HFFc6 (cell line): ENCODE results near the gene NCOR2. TPM values are rescaled to one million over a fixed set of nuclear protein-coding genes. Genes with fewer than 3 reads are reported as not detected.
A peak's percentile ranks its signal among the peaks of the same experiment; 100 is the strongest.

Experiments
- DNase-seq: peaks from one replicate; pipeline ENCODE4 v3.0.0-alpha.2; 2018
- H3K27ac Mint-ChIP-seq: 2 replicates; pipeline ENCODE4 v1.8.0; 2020; ENCODE audit warnings: mild to moderate bottlenecking, mixed read lengths
- H3K27me3 Mint-ChIP-seq: 2 replicates; pipeline ENCODE4 v1.8.0; 2021; ENCODE audit warnings: mild to moderate bottlenecking, moderate library complexity, mixed read lengths; ENCODE audit not compliant: insufficient read depth
- H3K36me3 Mint-ChIP-seq: 2 replicates; pipeline ENCODE4 v1.8.0; 2021; ENCODE audit warnings: low read depth, mixed read lengths
- H3K4me1 Mint-ChIP-seq: 2 replicates; pipeline ENCODE4 v1.8.0; 2020; ENCODE audit warnings: low read depth, mixed read lengths
- H3K4me3 Mint-ChIP-seq: 2 replicates; pipeline ENCODE4 v1.8.0; 2020; ENCODE audit warnings: mild to moderate bottlenecking, moderate library complexity, mixed read lengths
- H3K9me3 Mint-ChIP-seq: 2 replicates; pipeline ENCODE4 v1.8.0; 2020; ENCODE audit warnings: mild to moderate bottlenecking, mixed read lengths
- total RNA-seq, 6 experiments: library from RNA; stranded (reverse); fragmentation: NEBNext Ultra II Directional; extraction: Animal tissue kit (Norgen Biotek cat#: 25700); gene quantifications; 2 replicates in 1 of 6; 3 replicates in 5 of 6; pipeline ENCODE4 v1.2.3, GENCODE V29; 2021
- TF ChIP-seq, protein P1 (sequence below): fragments of 200-600 bp; sonication (generic); IDR thresholded peaks from 2 replicates; pipeline ENCODE4 v1.5.0; 2021; ENCODE audit warnings: antibody characterized with exemption, mild to moderate bottlenecking

NCOR2 gene
- total RNA-seq, 6 experiments from 2014 or later, result 237 to 249 (median 240) TPM

GRCh38 chr12:124541322-124541721 lies 26.1 kb downstream of the NCOR2 start:
- peaks cover 42% of the 10 kb centered on the region for H3K4me1 Mint-ChIP-seq
- no peak for DNase-seq
- H3K27me3 Mint-ChIP-seq, result no peaks in the 10 kb centered on the region
- no peak overlapping the region for H3K4me3 Mint-ChIP-seq
- TF ChIP-seq, protein P1, sequence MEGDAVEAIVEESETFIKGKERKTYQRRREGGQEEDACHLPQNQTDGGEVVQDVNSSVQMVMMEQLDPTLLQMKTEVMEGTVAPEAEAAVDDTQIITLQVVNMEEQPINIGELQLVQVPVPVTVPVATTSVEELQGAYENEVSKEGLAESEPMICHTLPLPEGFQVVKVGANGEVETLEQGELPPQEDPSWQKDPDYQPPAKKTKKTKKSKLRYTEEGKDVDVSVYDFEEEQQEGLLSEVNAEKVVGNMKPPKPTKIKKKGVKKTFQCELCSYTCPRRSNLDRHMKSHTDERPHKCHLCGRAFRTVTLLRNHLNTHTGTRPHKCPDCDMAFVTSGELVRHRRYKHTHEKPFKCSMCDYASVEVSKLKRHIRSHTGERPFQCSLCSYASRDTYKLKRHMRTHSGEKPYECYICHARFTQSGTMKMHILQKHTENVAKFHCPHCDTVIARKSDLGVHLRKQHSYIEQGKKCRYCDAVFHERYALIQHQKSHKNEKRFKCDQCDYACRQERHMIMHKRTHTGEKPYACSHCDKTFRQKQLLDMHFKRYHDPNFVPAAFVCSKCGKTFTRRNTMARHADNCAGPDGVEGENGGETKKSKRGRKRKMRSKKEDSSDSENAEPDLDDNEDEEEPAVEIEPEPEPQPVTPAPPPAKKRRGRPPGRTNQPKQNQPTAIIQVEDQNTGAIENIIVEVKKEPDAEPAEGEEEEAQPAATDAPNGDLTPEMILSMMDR, result no peak
- H3K27ac Mint-ChIP-seq, result no peak overlapping the region
- no peaks in the 10 kb centered on the region for H3K36me3 Mint-ChIP-seq
- no peaks in the 10 kb centered on the region for H3K9me3 Mint-ChIP-seq

DNA sequence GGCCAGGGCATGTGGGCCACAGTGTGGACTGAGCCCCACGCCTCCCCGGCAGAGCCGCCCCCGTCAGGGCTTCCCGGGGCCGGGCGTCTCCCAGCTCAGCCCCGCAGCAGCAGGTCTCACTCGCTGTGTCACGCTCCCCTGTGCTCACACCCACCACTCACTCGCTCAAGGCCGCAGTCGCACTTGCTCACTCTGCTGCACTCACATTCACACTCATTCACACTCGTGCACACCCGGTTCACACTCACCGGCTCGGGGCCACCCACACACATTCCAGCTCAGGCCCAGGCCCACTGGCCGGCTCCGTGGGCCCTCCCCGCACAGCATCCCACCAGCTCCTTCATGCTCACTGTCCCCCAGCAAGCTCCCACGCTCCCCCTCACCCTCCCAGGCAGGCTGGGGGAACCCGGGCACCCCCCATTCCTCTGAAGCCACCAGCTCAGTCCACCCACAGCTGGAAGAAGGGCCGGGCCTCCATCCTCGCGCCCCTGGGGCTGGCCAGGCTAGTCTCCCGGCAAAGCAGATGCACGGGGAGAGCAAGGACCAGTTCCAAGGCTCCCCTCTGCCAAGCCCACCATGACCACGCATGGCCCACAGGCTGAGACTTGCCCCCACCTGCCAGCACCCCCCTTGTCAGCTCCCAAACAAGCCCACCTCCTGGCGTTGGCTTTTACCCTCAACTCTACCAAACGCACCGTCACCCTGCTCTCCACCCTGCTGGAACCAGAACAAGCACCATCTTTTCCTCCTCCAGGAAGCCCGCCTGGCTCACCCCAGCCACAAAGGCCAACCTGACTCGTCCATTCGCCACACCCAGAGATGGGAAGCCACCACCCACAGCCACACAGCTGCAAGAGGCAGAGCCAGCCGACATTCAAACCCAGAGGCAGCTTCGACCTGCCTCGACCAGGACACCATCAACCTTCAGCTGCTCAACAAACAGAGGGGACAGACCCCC lies 28.0 kb downstream of the NCOR2 start:
- no peaks in the 10 kb centered on the region for H3K9me3 Mint-ChIP-seq

DNA sequence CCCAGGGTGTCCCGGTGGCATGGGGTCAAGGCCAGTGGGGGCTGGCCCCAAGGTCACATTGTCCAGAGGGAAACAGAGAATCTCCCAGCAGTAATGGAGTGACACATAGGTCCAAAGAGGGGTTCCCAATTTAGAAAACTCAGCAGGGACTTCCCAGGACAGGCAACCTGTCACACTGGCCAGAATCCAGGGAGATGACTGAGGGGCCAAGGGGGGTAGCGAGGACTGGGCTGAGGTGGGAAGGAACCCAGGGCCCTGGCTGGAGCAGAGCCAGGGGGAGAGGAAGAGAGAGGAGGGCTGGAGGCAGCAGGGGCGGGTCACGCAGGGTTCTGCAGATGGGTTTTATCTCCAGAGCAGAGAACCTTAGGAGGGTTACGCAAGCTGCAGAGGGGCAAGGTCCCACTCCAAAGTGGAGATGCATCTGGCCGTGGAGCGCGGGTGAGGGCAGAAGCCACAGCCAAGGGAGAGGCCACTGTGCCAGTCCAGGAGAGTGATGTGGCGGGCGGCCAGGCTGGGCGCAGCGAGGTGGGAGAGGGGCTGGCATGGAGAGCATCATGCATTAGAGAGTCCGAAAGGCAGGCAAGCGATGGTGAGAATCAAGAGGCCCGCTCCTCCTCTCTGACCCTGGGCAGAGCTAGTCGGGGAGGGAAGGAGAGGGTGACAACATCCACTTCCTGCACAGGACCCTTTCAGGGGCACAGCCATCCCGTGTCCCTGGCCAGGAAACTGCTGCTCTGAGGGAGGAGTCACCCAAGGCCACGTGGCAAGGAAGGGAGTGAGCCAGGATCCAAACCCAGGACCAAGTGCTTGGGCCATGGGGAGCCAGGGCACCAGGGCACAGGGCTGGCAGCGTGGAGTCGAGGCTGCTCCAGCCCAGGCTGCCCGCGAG lies 29.0 kb downstream of the NCOR2 start:
- TF ChIP-seq, protein P1, result no peak
- no peak for DNase-seq
- no peaks in the 10 kb centered on the region for H3K9me3 Mint-ChIP-seq
- peaks cover 40% of the 10 kb centered on the region for H3K4me1 Mint-ChIP-seq
- H3K27me3 Mint-ChIP-seq, result peaks cover 2% of the 10 kb centered on the region; the same call in 1 of the 2 replicates
- peak overlapping the region; percentile 18; the same call in 1 of the 2 replicates for H3K27ac Mint-ChIP-seq
- H3K36me3 Mint-ChIP-seq, result peaks cover 4% of the 10 kb centered on the region; the same call in 1 of the 2 replicates
- H3K4me3 Mint-ChIP-seq, result no peak overlapping the region

More for the DNA sequence above, 28.0 kb downstream of the NCOR2 start:
- DNase-seq, result no peak
- Mint-ChIP-seq H3K27me3 (peaks cover 2% of the 10 kb centered on the region; the same call in 1 of the 2 replicates), H3K4me3 (no peak overlapping the region; the same call in 1 of the 2 replicates), H3K27ac (peak overlapping the region; percentile 44), H3K4me1 (peaks cover 40% of the 10 kb centered on the region), H3K36me3 (peaks cover 4% of the 10 kb centered on the region; the same call in 1 of the 2 replicates)
- TF ChIP-seq, protein P1, result no peak

- TF ChIP-seq, protein P1, result no peak
- Mint-ChIP-seq H3K4me3 (0 out of 2 replicates have a peak overlapping the region, but pooled peaks have one; percentile 73), H3K36me3 (peaks cover 4% of the 10 kb centered on the region; the same call in 1 of the 2 replicates), H3K4me1 (peaks cover 40% of the 10 kb centered on the region), H3K27me3 (peaks cover 2% of the 10 kb centered on the region; the same call in 1 of the 2 replicates), H3K9me3 (no peaks in the 10 kb centered on the region), H3K27ac (peak overlapping the region; percentile 66)
- no peak for DNase-seq
Observed at GRCh38 chr12:124537525-124538193, 29.8 kb downstream of the NCOR2 start.

DNA sequence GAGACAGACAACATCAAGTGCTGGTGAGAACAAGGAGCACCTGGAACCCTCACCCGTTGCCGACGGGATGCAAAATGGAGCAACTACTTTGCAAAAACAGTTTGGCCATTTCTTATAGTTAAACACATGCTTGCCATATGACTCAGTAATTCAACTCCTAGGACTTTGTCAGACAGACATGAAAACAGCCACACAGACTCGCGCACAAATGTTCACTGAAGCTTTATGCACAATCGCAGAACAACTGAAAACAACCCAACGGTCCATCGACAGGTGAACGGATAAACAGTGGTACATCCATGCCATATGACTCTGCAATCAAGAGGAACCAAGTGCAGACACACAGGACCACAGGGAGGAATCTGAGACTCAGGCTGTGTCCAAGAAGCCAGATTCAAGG lies 30.8 kb downstream of the NCOR2 start:
- Mint-ChIP-seq H3K36me3 (peaks cover 4% of the 10 kb centered on the region; the same call in 1 of the 2 replicates), H3K4me1 (peaks cover 40% of the 10 kb centered on the region), H3K4me3 (peak overlapping the region; percentile 73), H3K27ac (peak overlapping the region; percentile 66), H3K27me3 (peaks cover 4% of the 10 kb centered on the region), H3K9me3 (no peaks in the 10 kb centered on the region)
- TF ChIP-seq, protein P1, result no peak
- DNase-seq, result peak; percentile 46
